Psoas muscle (tissue), 8 donors: ENCODE results near the gene SNX11. TPM values are rescaled to one million over a fixed set of nuclear protein-coding genes. Genes with fewer than 3 reads are reported as not detected.
"Not testable (repeated sequence)": the region's sequence is repeated elsewhere in the genome, so short reads cannot be mapped to it uniquely, and the experiment has no call there.

Experiments
- ATAC-seq, 4 donors: fragments of 200-7000 bp; cut with Tn5 transposase; one replicate each; pipeline ENCODE4 v1.9.1; 2020; ENCODE audit warnings: moderate library complexity in 3 of 4, mild to moderate bottlenecking in 2 of 4
- DNase-seq, 2 donors: peaks; one replicate each; pipeline ENCODE4 v3.0.0-alpha.2; 2020
- H3K27ac ChIP-seq: fragments of 200-600 bp; one replicate; pipeline ENCODE4 v1.8.0; 2022
- H3K27me3 ChIP-seq, 3 donors: fragments of 200-600 bp in 1 of 3; one replicate each; pipeline versions ENCODE4 v1.6.1 to v1.8.0; 2013 to 2022; ENCODE audit warnings: low read length in 2 of 3, mild to moderate bottlenecking in 2 of 3, moderate library complexity in 1 of 3; ENCODE audit not compliant: insufficient read depth in 3 of 3
- H3K36me3 ChIP-seq, 2 donors: fragments of 200-600 bp in 1 of 2; one replicate each; pipeline versions ENCODE4 v1.6.1 to v1.8.0; 2013 to 2022; ENCODE audit warnings: low read depth in 1 of 2, mild to moderate bottlenecking in 1 of 2, moderate library complexity in 1 of 2; ENCODE audit not compliant: insufficient read depth in 1 of 2
- H3K4me1 ChIP-seq: fragments of 200-600 bp; one replicate; pipeline ENCODE4 v1.8.0; 2022
- H3K4me3 ChIP-seq: fragments of 200-600 bp; one replicate; pipeline ENCODE4 v1.8.0; 2022; ENCODE audit warnings: mild to moderate bottlenecking
- H3K9me3 ChIP-seq: fragments of 200-600 bp; one replicate; pipeline ENCODE4 v1.8.0; 2022
- WGBS, 3 donors: extraction: QIAGEN DNeasy Blood & Tissue Kit; methylation state at CpG; one replicate each; pipeline versions ENCODE4 v1.1.6 to v1.1.7; 2013; 5-methylcytosine and 5-hydroxymethylcytosine counted together
- intact Hi-C, 2 donors: fragments of 100-400 bp; cut with DNase I; formaldehyde crosslinking; loops; one replicate each; pipeline versions ENCODE4 v1.11.0 to v1.14.2; 2022
- polyA plus RNA-seq, 3 donors: library from polyadenylated mRNA; stranded (reverse); fragments of 200-250 nt; gene quantifications; one replicate each; pipeline ENCODE4 v1.2.3, GENCODE V29; 2013
- total RNA-seq, 4 donors: library from RNA; stranded (reverse); fragmentation: NEBNext Ultra II Directional in 2 of 4; extraction: Animal tissue kit (Norgen Biotek cat#: 25700) in 2 of 4; gene quantifications; one replicate each; pipeline versions ENCODE4 v1.2.1 to v1.2.4, GENCODE V29; 2021 to 2023
- TF ChIP-seq, protein P1 (sequence below): fragments of 200-600 bp; IDR thresholded peaks from one replicate; pipeline ENCODE4 v1.8.0; 2022; ENCODE audit warnings: antibody characterized with exemption
- donor health status: healthy with polysubstance abuse.
- donor health status: DM: no; HTN: no; CAD: no; lungs with moderate emphysema.
- donor health status: Bipolar disorder and iron deficiency.
- donor health status: healthy.
- donor health status: DM: yes; HTN: yes; CAD: no.
- donor health status: DM: no; HTN: no; CAD: no.
- donor health status: DM: no; HTN: no; CAD: no.
- donor health status: DM: yes; HTN: yes; CAD: no.

Gene SNX11
- total and polyA plus RNA-seq, 7 donors = 10.0 to 27.0 (median 14.5) TPM

DNA sequence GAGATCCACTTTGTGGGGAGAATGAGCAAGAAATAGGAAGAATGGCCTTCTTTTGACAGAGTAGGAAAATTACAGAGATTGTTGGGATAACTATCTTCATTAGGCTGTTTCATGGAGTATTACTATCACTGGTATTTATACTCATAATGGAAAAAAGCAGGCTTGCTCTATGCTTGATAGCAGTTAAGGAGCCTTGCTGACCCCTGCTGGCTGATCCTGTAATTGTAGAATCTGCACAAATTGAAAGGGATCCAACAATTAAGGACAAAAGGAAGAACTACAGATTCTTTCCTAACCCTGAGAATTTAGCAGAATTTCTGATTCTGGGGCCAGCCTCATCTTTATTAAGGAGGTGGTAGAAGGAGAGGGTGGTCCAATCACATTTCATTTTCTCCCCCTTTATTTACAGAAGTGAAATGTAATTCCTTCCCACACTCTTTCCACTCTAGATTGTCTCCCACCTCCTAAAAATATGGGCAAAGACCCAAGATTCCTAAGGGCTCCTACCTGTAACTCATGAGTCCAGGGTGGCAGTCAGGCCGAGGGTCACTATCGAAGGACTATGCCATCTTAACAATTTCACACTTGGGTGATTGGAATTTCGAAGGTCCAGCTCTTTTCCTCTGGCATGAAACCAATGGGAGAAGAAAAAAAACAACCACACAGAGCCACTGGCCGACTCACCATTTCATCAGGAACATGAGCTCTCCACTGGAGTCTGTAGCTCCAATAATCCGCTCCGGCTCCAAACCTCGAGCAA, 33.1 kb upstream of the SNX11 start:
- TF ChIP-seq, protein P1, sequence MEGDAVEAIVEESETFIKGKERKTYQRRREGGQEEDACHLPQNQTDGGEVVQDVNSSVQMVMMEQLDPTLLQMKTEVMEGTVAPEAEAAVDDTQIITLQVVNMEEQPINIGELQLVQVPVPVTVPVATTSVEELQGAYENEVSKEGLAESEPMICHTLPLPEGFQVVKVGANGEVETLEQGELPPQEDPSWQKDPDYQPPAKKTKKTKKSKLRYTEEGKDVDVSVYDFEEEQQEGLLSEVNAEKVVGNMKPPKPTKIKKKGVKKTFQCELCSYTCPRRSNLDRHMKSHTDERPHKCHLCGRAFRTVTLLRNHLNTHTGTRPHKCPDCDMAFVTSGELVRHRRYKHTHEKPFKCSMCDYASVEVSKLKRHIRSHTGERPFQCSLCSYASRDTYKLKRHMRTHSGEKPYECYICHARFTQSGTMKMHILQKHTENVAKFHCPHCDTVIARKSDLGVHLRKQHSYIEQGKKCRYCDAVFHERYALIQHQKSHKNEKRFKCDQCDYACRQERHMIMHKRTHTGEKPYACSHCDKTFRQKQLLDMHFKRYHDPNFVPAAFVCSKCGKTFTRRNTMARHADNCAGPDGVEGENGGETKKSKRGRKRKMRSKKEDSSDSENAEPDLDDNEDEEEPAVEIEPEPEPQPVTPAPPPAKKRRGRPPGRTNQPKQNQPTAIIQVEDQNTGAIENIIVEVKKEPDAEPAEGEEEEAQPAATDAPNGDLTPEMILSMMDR = peak; percentile 87

DNA sequence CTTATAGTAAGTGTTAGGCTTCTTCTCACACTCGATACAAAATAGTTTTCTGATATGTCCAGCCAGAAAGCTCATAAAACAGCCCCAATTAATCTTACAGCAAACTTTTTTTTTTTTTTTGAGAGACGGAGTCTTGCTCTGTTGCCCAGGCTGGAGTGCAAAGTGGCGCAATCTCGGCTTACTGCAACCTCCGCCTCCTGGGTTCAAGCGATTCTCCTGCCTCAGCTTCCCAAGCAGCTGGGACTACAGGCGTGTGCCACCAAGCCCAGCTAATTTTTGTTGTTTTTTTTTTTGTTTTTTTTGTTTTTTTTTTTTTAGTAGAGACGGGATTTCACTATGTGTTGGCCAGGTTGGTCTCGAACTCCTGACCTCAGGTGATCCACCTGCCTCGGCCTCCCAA, 30.4 kb upstream of the SNX11 start:
- intact Hi-C loops = loop anchor here in 1 of 2 donors (5.0 kb wide), 1 partner anchor 55 kb away; no protein-coding TSS in a partner anchor
- 90 to 95% (median 93%) methylated on average over 9 to 10 of the region's 10 CpGs for WGBS, 3 donors
- ATAC-seq = not testable (repeated sequence)

More for the DNA sequence above, 33.1 kb upstream of the SNX11 start:
- DNase-seq (peak; percentile 58 to 83), ATAC-seq (peak; percentile 80 to 83 (median 80))
- peaks cover 0 to 41% of the 10 kb centered on the region in 2 donors for H3K36me3 ChIP-seq
- H3K27me3 ChIP-seq = no peaks in the 10 kb centered on the region
- 47 to 61% (median 48%) methylated on average over 7 of the region's 7 CpGs for WGBS, 3 donors
- peak overlapping the region; percentile 69 for H3K27ac ChIP-seq
- H3K4me3 ChIP-seq = no peak overlapping the region
- no peaks in the 10 kb centered on the region for H3K9me3 ChIP-seq
- peaks cover 15% of the 10 kb centered on the region for H3K4me1 ChIP-seq
- intact Hi-C loops = loop anchor here (1.0 to 5.0 kb wide), 3 partner anchors 48 to 58 kb away; no protein-coding TSS in a partner anchor

DNA sequence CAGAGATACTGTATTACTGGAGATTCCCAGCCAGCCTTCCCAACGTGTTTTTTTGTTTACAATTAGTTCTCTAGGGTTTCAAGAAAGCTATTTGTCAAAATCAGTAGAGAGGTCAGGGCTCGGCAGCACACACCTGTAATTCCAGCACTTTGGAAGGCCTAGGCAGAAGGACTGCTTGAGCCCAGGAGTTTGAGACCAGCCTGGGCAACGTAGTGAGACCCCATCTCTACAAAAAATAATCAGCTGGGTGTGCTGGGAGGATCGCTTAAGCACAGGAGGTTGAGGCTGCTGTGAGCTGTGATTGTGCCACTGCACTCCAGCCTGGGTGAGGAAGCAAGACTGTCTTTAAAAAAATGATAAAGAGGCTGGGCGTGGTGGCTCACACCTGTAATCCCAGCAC, 25.7 kb upstream of the SNX11 start:
- Histone ChIP-seq H3K36me3 (peaks cover 0 to 2% of the 10 kb centered on the region in 2 donors), H3K4me3 (no peak overlapping the region), H3K27ac (no peak overlapping the region), H3K4me1 (peaks cover 17% of the 10 kb centered on the region), H3K27me3 (no peaks in the 10 kb centered on the region), H3K9me3 (no peaks in the 10 kb centered on the region)
- 76 to 84% (median 78%) methylated on average over 5 of the region's 5 CpGs for WGBS, 3 donors
- DNase-seq (no peak), ATAC-seq (no peak)
- TF ChIP-seq, protein P1 = no peak
- intact Hi-C loops = loop anchor here in 1 of 2 donors (10.0 kb wide), 1 partner anchor 53 kb away; no protein-coding TSS in a partner anchor

More for the DNA sequence above, 30.4 kb upstream of the SNX11 start:
- H3K27ac ChIP-seq, H3K4me3 ChIP-seq, H3K27me3 ChIP-seq, DNase-seq, H3K9me3 ChIP-seq: not testable (repeated sequence)
- H3K4me1 ChIP-seq = peaks cover 15% of the 10 kb centered on the region
- peaks cover 0 to 33% of the 10 kb centered on the region in 2 donors for H3K36me3 ChIP-seq

DNA sequence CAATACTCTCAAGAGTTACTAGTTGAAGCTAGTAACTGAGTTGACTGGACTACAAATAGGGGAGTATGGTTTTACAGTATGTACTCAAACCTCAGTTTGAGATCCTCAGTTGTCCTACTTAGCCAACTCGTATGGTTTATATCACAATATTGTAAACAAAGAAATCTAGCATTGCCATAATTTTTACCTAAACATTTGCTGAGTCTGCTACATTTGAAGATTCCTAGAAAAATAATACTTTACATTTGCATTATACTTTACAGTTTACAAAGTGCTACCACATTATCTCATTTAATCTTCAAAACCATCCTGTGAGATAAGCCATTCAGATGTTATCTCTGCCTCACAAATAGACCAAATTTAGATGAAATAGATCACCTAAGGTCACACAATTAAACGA, 22.6 kb upstream of the SNX11 start:
- no peak for DNase-seq
- no peak for ATAC-seq
- WGBS, 3 donors = 46 to 58% (median 47%) methylated on average over 2 of the region's 2 CpGs
- peaks cover 17% of the 10 kb centered on the region for H3K4me1 ChIP-seq
- H3K9me3 ChIP-seq = no peaks in the 10 kb centered on the region
- TF ChIP-seq, protein P1 = no peak
- H3K27me3 ChIP-seq = no peaks in the 10 kb centered on the region
- intact Hi-C loops = loop anchor here in 1 of 2 donors (10.0 kb wide), 1 partner anchor 50 kb away; no protein-coding TSS in a partner anchor
- no peak overlapping the region for H3K27ac ChIP-seq
- no peak overlapping the region for H3K4me3 ChIP-seq
- no peaks in the 10 kb centered on the region for H3K36me3 ChIP-seq

DNA sequence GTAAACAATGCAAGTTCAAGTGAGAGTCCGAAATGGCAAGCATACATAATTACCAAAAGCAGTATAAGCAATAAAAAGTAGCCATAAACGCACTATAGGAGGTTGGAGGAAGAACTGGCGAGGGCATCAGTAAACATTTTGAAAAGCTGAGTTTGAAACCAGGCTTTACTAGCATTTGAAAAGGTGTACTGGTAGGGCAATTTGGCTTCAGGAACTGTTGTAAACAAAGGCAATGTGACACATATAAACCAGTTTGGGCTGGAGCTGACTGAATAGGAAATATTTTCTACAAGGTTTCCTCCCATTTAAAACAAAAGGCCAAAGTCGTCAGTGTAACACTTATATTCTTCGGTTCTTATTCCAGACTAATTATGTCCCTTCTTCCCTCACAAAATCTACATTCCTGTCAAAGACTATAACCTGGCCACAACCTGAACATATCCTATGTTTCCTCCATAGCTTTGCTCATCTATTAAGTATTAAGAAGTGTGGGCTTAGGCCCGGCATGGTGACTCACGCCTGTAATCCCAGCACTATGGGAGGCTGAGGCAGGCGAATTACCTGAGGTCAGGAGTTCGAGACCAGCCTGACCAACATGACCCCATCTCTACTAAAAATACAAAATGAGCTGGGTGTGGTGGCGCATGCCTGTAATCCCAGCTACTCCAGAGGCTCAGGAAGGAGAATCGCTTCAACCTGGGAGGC, 14.1 kb upstream of the SNX11 start:
- DNase-seq = no peak
- Histone ChIP-seq H3K4me1 (no peaks in the 10 kb centered on the region), H3K27ac (no peak overlapping the region), H3K36me3 (peaks cover 0 to 13% of the 10 kb centered on the region in 2 donors), H3K4me3 (no peak overlapping the region), H3K27me3 (no peaks in the 10 kb centered on the region), H3K9me3 (no peaks in the 10 kb centered on the region)
- TF ChIP-seq, protein P1 = no peak
- intact Hi-C loops = no loop called here
- WGBS, 3 donors = 89 to 91% (median 90%) methylated on average over 11 of the region's 11 CpGs
- no peak for ATAC-seq
